HEK293T (cell line): ENCODE results near the gene CLDN3.
"Not testable (repeated sequence)": the region's sequence is repeated elsewhere in the genome, so short reads cannot be mapped to it uniquely, and the experiment has no call there.

Experiments
- BHLHE40 ChIP-seq: fragments of 450-650 bp; IDR thresholded peaks from 2 replicates; pipeline ENCODE4 v1.6.1; 2016; ENCODE audit warnings: mild to moderate bottlenecking, moderate library complexity, borderline replicate concordance
- SP1 ChIP-seq: fragments of 450-650 bp; IDR thresholded peaks from 2 replicates; pipeline ENCODE4 v1.6.1; 2017
- TARDBP ChIP-seq: fragments of 450-650 bp; IDR thresholded peaks from 2 replicates; pipeline ENCODE4 v1.6.1; 2016
- TF ChIP-seq, protein P1 (sequence below): fragments of 450-650 bp; IDR thresholded peaks from 2 replicates; pipeline ENCODE4 v1.6.1; 2016

DNA sequence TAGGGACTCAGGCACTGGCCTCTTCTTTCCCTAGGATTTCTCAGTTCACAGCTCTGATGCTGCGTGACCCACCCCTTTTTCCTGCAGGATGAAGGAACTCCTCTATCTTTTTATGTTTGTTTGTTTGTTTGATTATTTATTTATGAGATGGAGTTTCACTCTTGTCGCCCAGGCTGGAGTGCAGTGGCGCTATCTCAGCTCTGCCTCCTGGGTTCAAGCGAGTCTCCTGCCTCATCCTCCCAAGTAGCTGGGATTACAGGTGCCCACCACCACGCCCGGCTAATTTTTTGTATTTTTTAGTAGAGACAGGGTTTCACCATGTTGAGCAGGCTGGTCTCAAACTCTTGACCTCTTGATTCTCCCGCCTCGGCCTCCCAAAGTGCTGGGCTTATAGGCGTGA, 49.6 kb downstream of the CLDN3 start:
- not testable (repeated sequence) for TF ChIP-seq BHLHE40, TARDBP, SP1
- TF ChIP-seq, protein P1, sequence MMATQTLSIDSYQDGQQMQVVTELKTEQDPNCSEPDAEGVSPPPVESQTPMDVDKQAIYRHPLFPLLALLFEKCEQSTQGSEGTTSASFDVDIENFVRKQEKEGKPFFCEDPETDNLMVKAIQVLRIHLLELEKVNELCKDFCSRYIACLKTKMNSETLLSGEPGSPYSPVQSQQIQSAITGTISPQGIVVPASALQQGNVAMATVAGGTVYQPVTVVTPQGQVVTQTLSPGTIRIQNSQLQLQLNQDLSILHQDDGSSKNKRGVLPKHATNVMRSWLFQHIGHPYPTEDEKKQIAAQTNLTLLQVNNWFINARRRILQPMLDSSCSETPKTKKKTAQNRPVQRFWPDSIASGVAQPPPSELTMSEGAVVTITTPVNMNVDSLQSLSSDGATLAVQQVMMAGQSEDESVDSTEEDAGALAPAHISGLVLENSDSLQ, result not testable (repeated sequence)
